GM06990 (cell line): ENCODE data around the gene SYNGAP1.
"Not testable (repeated sequence)": the region's sequence is repeated elsewhere in the genome, so short reads cannot be mapped to it uniquely, and the experiment has no call there.

Experiments
- DNase-seq: peaks from one replicate; pipeline ENCODE4 v3.0.0-alpha.2; 2011; ENCODE audit not compliant: insufficient read length; ENCODE audit errors: extremely low read depth
- H3K27me3 ChIP-seq: replicated peaks from 2 replicates; pipeline ENCODE4 v1.6.0; 2011; ENCODE audit warnings: low read length; ENCODE audit not compliant: control insufficient read depth, insufficient read depth
- H3K36me3 ChIP-seq: 2 replicates; pipeline ENCODE4 v1.5.1; 2011; ENCODE audit warnings: low read length; ENCODE audit not compliant: control insufficient read depth, insufficient read depth
- H3K4me3 ChIP-seq: replicated peaks from 2 replicates; pipeline ENCODE4 v1.5.1; 2011; ENCODE audit warnings: low read depth, mild to moderate bottlenecking, control low read depth, low read length
- CTCF ChIP-seq: IDR thresholded peaks from 2 replicates; pipeline ENCODE4 v1.5.1; 2011; ENCODE audit warnings: low read length, control low read depth, mild to moderate bottlenecking, inconsistent platforms; ENCODE audit not compliant: insufficient read depth, poor library complexity, severe bottlenecking

The SYNGAP1 gene

DNA sequence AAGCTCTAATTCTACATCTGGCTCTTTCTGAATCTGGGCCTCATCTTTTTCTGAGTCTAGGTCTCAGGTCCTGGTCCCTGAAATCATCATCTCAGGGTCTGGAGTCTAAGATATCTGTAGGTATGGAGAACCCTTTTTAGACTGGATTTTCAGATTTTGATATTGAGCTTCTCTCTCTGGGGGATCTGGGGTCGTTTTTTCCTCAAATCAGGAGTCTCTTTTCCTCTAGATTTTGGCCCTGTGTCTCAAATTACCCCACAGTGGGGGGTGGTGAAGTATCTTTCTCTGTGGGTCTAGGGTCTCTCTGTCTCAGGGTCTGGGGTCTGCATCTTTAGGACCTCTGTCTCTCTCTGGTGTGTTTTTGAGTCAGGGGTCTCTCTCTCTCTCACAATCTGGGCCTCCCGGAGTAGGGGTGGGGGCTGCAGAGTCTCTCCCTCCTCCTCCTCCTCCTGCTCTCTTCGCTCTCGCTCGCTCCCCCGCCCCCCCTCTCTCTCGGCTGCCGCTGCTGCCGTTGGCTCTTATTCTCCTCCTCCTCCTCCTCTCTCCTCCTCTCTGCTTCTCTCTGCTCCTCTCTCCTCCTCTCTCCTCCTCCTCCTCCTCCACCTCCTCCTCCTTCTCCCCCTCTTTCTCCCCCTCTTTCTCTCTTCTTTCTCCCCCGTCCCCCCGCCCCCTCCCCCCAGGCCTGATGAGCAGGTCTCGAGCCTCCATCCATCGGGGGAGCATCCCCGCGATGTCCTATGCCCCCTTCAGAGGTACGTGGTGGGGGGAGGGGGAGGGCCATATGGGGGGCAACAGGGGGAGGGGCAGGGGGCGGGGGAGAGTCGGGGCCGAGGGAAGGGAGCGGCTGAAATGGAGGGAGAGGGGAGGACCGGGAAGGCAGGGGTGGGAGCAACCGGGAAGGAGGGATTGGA is at the start of gene SYNGAP1:
SYNGAP1 (plus strand) TSS at position 486 of the 911 bp plus-strand sequence; CDS start at position 686, 200 bp downstream.
- no peak for DNase-seq
- H3K4me3 ChIP-seq = no peak within 1 kb of the TSS
- no peak for TF ChIP-seq CTCF
- H3K27me3 ChIP-seq = no peaks in the 10 kb centered on the region
- peaks cover 3% of the 10 kb centered on the region for H3K36me3 ChIP-seq

GRCh38 chr6:33371901-33372300 is 48.0 kb upstream of the SYNGAP1 start:
- H3K36me3 ChIP-seq, H3K27me3 ChIP-seq, DNase-seq, H3K4me3 ChIP-seq: not testable (repeated sequence)

DNA sequence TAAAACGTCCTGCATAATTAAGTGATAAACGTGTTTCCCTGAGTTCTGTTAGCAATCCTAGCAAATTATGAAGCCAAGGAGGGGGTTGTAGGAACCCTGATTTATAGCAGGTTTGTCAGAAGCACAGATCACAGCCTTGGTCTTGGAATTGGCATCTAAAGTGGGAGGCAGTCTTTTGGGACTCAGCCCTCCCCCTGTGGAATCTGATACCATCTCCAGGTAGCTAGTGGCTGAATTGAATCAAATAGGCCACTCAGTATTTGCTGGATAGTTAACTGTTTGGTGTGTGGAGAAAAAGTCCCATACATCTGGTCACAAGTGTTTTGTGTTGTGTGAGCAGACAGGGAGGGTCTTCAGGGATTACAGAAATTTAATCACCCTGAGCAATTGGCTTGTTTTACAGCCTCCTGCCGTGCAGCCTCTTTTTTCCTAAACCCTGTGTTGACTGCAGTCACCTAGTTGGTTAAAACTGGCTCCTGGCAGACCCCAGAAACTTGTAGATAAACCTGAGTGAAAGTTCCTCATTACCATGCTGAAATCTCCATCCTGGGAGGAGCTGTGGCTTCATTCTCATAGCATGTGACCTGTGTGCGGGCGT is 47.2 kb upstream of the SYNGAP1 start:
- no peak for TF ChIP-seq CTCF
- H3K36me3 ChIP-seq = no peaks in the 10 kb centered on the region
- H3K4me3 ChIP-seq = no peak overlapping the region
- no peaks in the 10 kb centered on the region for H3K27me3 ChIP-seq
- DNase-seq = no peak

DNA sequence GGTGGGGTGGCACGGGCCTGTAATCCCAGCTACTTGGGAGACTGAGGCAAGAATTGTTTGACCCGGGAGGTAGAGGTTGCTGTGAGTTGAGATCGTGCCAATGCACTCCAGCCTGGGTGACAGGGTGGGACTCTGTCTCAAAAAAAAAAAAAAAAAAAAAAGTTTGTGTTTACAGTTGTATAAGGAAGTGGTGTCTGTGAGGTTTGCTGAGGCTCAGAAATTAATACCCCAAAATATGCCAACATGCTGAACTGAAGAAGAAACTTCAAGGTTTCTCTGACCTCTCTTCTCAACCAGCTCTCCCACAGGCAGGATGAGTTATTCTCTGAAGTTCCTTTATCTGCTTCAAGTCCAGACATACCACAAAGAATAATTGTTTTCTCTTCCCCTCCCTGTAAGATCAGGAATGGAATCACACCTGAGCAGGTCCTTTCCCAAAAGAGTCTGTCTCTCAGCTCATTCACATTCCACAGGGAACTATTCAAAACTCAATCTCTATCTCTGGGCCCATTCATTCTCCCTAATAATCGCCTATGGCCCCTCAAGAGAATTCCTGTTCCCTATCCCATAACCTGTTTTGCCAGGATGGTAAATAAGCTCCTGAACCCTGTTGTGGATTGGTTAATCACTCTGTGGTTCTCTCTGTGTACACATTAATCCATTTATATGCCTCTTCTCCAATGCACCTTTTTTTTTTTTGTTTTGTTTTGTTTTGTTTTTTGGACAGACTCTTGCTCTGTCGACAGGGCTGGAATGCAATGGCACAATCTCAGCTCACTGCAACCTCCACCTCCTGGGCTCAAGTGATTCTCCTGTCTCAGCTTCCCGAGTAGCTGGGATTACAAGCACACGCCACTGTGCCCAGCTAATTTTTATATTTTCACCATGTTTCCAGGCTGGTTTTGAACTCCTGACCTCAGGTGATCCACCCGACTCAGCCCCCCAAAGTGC is 45.6 kb upstream of the SYNGAP1 start:
- DNase-seq = no peak
- TF ChIP-seq CTCF = no peak
- no peaks in the 10 kb centered on the region for H3K27me3 ChIP-seq
- H3K36me3 ChIP-seq = no peaks in the 10 kb centered on the region
- no peak overlapping the region for H3K4me3 ChIP-seq

GRCh38 chr6:33375143-33375671 is 44.7 kb upstream of the SYNGAP1 start:
- Histone ChIP-seq H3K4me3 (no peak overlapping the region), H3K27me3 (no peaks in the 10 kb centered on the region), H3K36me3 (no peaks in the 10 kb centered on the region)
- no peak for DNase-seq
- TF ChIP-seq CTCF = no peak
